SK-N-SH (cell line): Measurements from ENCODE around the gene ARHGEF11. TPM values are rescaled to one million over a fixed set of nuclear protein-coding genes. Genes with fewer than 3 reads are reported as not detected.

Experiments used
- CTCF ChIA-PET: fragments of 300-600, 350-600 bp; formaldehyde crosslinking; extraction: SDS; loops from one replicate; lab custom pipeline; 2021; lab: Yijun Ruan, JAX
- POLR2A ChIA-PET: fragments of 350-600 bp; sonication (Branson Sonifier 250); formaldehyde crosslinking; extraction: SDS; loops from one replicate; lab custom pipeline; 2020; ENCODE audit warnings: antibody characterized with exemption, inconsistent platforms; lab: Yijun Ruan, JAX
- DNase-seq: peaks from one replicate; pipeline ENCODE4 v3.0.0; 2012
- H2AFZ ChIP-seq: fragments of 200-600 bp; sonication (generic); 2 replicates; pipeline ENCODE4 v1.8.1; 2016; ENCODE audit warnings: antibody characterized with exemption, mild to moderate bottlenecking, low read depth
- H3F3A ChIP-seq: fragments of 200-600 bp; sonication (generic); replicated peaks from 2 replicates; pipeline ENCODE3; 2016; ENCODE audit warnings: antibody characterized with exemption, mild to moderate bottlenecking; ENCODE audit not compliant: insufficient read depth
- H3K27ac ChIP-seq, 2 experiments: fragments of 200-500 bp in 1 of 2; fragments of 200-600 bp in 1 of 2; sonication (Bioruptor generic) in 1 of 2; sonication (generic), shearing (Covaris generic) in 1 of 2; 2 replicates each; pipeline versions ENCODE4 v1.5.1 to v1.6.1; 2014 to 2016; ENCODE audit warnings: low read depth in 2 of 2, inconsistent platforms in 1 of 2, low read length in 1 of 2, mild to moderate bottlenecking in 1 of 2, mixed read lengths in 1 of 2
- H3K27me3 ChIP-seq: fragments of 200-600 bp; sonication (generic), shearing (Covaris generic); 2 replicates; pipeline ENCODE4 v1.6.1; 2016; ENCODE audit warnings: mixed run types; ENCODE audit not compliant: insufficient read depth
- H3K36me3 ChIP-seq, 2 experiments: fragments of 200-500 bp in 1 of 2; fragments of 200-600 bp in 1 of 2; sonication (Bioruptor generic) in 1 of 2; sonication (generic) in 1 of 2; replicated peaks in 1 of 2; 2 replicates each; pipeline versions ENCODE3 to v1.5.1; 2014 to 2016; ENCODE audit warnings: low read length in 1 of 2, mild to moderate bottlenecking in 1 of 2; ENCODE audit not compliant: insufficient read depth in 2 of 2, control insufficient read depth in 1 of 2
- H3K4me1 ChIP-seq, 2 experiments: fragments of 200-500 bp in 1 of 2; fragments of 200-600 bp in 1 of 2; sonication (Bioruptor generic) in 1 of 2; sonication (generic), shearing (Covaris generic) in 1 of 2; 2 replicates each; pipeline versions ENCODE4 v1.5.1 to v1.6.1; 2014 to 2016; ENCODE audit warnings: low read depth in 1 of 2, low read length in 1 of 2, mixed run types in 1 of 2; ENCODE audit not compliant: insufficient read depth in 2 of 2, control insufficient read depth in 1 of 2
- H3K4me2 ChIP-seq: fragments of 200-600 bp; sonication (generic), shearing (Covaris generic); 2 replicates; pipeline ENCODE4 v1.6.1; 2017; ENCODE audit warnings: mixed run types
- H3K4me3 ChIP-seq, 2 experiments: fragments of 200-500 bp in 1 of 2; fragments of 200-600 bp in 1 of 2; sonication (Bioruptor generic) in 1 of 2; sonication (generic), shearing (Covaris generic) in 1 of 2; 2 replicates each; pipeline versions ENCODE4 v1.5.1 to v1.8.1; 2014 to 2016; ENCODE audit warnings: low read depth in 2 of 2, inconsistent platforms in 1 of 2, low read length in 1 of 2, mild to moderate bottlenecking in 1 of 2, mixed read lengths in 1 of 2, moderate library complexity in 1 of 2
- H3K79me2 ChIP-seq: fragments of 200-600 bp; sonication (generic); 2 replicates; pipeline ENCODE4 v1.8.1; 2017; ENCODE audit warnings: mild to moderate bottlenecking; ENCODE audit not compliant: insufficient read depth
- H3K9ac ChIP-seq: fragments of 200-600 bp; sonication (generic); 2 replicates; pipeline ENCODE4 v1.6.1; 2017; ENCODE audit warnings: mixed run types
- H3K9me2 ChIP-seq: fragments of 200-600 bp; sonication (generic); 2 replicates; pipeline ENCODE4 v1.6.1; 2017; ENCODE audit warnings: mixed run types
- H3K9me3 ChIP-seq: fragments of 200-600 bp; sonication (generic); 2 replicates; pipeline ENCODE4 v1.6.1; 2017; ENCODE audit warnings: mixed run types, mild to moderate bottlenecking, moderate library complexity
- H4K20me1 ChIP-seq: fragments of 200-600 bp; sonication (generic); 2 replicates; pipeline ENCODE4 v1.6.1; 2017; ENCODE audit warnings: mild to moderate bottlenecking, mixed run types; ENCODE audit not compliant: insufficient read depth
- ELF1 ChIP-seq: IDR thresholded peaks from 2 replicates; pipeline ENCODE4 v1.4.0; 2012
- EZH2phosphoT487 ChIP-seq: fragments of 200-600 bp; sonication (generic); IDR thresholded peaks from 2 replicates; pipeline ENCODE4 v1.6.1; 2017; ENCODE audit warnings: low read depth, mixed run types, mild to moderate bottlenecking, antibody characterized with exemption, moderate library complexity, borderline replicate concordance
- JUND ChIP-seq: IDR thresholded peaks from 2 replicates; pipeline ENCODE4 v1.4.0; 2012
- REST ChIP-seq: IDR thresholded peaks from 2 replicates; pipeline ENCODE4 v1.6.1; 2012; ENCODE audit warnings: mild to moderate bottlenecking, low read depth, low read length, moderate library complexity
- SMC3 ChIP-seq: IDR thresholded peaks from 2 replicates; pipeline ENCODE4 v1.6.1; 2012; ENCODE audit warnings: low read depth, low read length, improper control_type of control experiment
- WGBS: methylation state at CpG from one replicate; pipeline ENCODE4 v1.1.6; 2017; ENCODE audit warnings: low lambda C conversion rate; 5-methylcytosine and 5-hydroxymethylcytosine counted together
- polyA plus RNA-seq, 3 experiments: library from polyadenylated mRNA; depleted of rRNA; stranded (reverse); fragments of >200 nt; gene quantifications; 2 replicates each; pipeline ENCODE4 v1.2.3, GENCODE V29; 2012

The ARHGEF11 gene
- polyA plus RNA-seq, 1 of the 3 experiments (the other 2 are of a cell fraction), result 19.0 TPM

- no peak for TF ChIP-seq EZH2phosphoT487
- TF ChIP-seq REST, result no peak
- no peak for TF ChIP-seq ELF1
- TF ChIP-seq JUND, result no peak
- TF ChIP-seq SMC3, result no peak
- TF ChIP-seq, all 33 proteins: peak for 0
These were observed 121.7 kb downstream of the ARHGEF11 start (continued) for GRCh38 chr1:156923670-156924477.

GRCh38 chr1:156922986-156923669 lies 122.4 kb downstream of the ARHGEF11 start:
- Histone ChIP-seq H3K9me3 (peaks cover 3% of the 10 kb centered on the region; the same call in 1 of the 2 replicates), H4K20me1 (no peaks in the 10 kb centered on the region), H2AFZ (no peak overlapping the region), H3F3A (peaks cover 21% of the 10 kb centered on the region), H3K36me3 (no peaks in the 10 kb centered on the region), H3K4me2 (no peak overlapping the region), H3K27me3 (no peaks in the 10 kb centered on the region), H3K9ac (no peak overlapping the region), H3K4me1 (peaks cover 5 to 25% of the 10 kb centered on the region in 2 experiments; a peak in 2 of 4 replicates), H3K4me3 (no peak overlapping the region), H3K79me2 (no peaks in the 10 kb centered on the region), H3K9me2 (no peaks in the 10 kb centered on the region), H3K27ac (no peak overlapping the region)
- 84% methylated on average over 8 of the region's 11 CpGs for WGBS
- ChIA-PET POLR2A (interaction anchor here (0.6 kb wide), 1 partner anchor 237 kb away, joined by 4 read pairs; no protein-coding TSS in a partner anchor), CTCF (interaction anchor here (1.4 to 12.9 kb wide), 4 partner anchors 12 to 234 kb away, joined by 4 to 308 read pairs (median 93); partner anchors contain the start of gene PEAR1)
- TF ChIP-seq REST (no peak), JUND (no peak)
- DNase-seq, result no peak
